Heart left ventricle (tissue), 16 donors: Measurements from ENCODE around the gene JMJD7. TPM values are rescaled to one million over a fixed set of nuclear protein-coding genes. Genes with fewer than 3 reads are reported as not detected.

ENCODE experiments used
- ATAC-seq, 4 donors: fragments of 200-7000 bp; cut with Tn5 transposase; one replicate each; pipeline ENCODE4 v1.9.1; 2020 to 2022; ENCODE audit warnings: moderate library complexity in 4 of 4, mild to moderate bottlenecking in 3 of 4, moderate number of reproducible peaks in 1 of 4
- DNase-seq, 5 donors: peaks; one replicate each; pipeline ENCODE4 v3.0.0-alpha.2; 2020
- H3K27ac ChIP-seq, 12 donors: fragments of 200-600 bp; sonication (generic) in 4 of 12; one replicate each; pipeline versions ENCODE4 v1.5.0 to v1.8.0; 2016 to 2022; ENCODE audit warnings: mild to moderate bottlenecking in 2 of 12
- H3K27me3 ChIP-seq, 9 donors: fragments of 200-600 bp; sonication (generic) in 2 of 9; one replicate each; pipeline versions ENCODE4 v1.5.1 to v1.8.0; 2016 to 2022; ENCODE audit warnings: mild to moderate bottlenecking in 3 of 9
- H3K36me3 ChIP-seq, 9 donors: fragments of 200-600 bp; sonication (generic) in 2 of 9; one replicate each; pipeline versions ENCODE4 v1.5.0 to v1.8.0; 2018 to 2022; ENCODE audit warnings: mild to moderate bottlenecking in 2 of 9
- H3K4me1 ChIP-seq, 12 donors: fragments of 200-600 bp; sonication (generic) in 4 of 12; one replicate each; pipeline versions ENCODE4 v1.5.0 to v1.8.0; 2016 to 2022; ENCODE audit warnings: mild to moderate bottlenecking in 3 of 12
- H3K4me3 ChIP-seq, 12 donors: fragments of 200-600 bp; sonication (generic) in 4 of 12; one replicate each; pipeline versions ENCODE4 v1.5.0 to v1.8.0; 2017 to 2022; ENCODE audit warnings: mild to moderate bottlenecking in 9 of 12, moderate library complexity in 4 of 12
- H3K9me3 ChIP-seq, 12 donors: fragments of 200-600 bp; sonication (generic) in 4 of 12; one replicate each; pipeline versions ENCODE4 v1.5.0 to v1.8.0; 2016 to 2022; ENCODE audit warnings: mild to moderate bottlenecking in 1 of 12
- CTCF ChIP-seq, 12 donors: fragments of 200-600 bp; sonication (generic) in 4 of 12; IDR thresholded peaks; one replicate each; pipeline versions ENCODE4 v1.5.0 to v1.8.0; 2018 to 2022; ENCODE audit warnings: antibody characterized with exemption in 12 of 12, mild to moderate bottlenecking in 5 of 12
- POLR2A ChIP-seq, 2 donors: fragments of 450-650 bp; IDR thresholded peaks; one replicate each; pipeline ENCODE4 v1.6.1; 2017; ENCODE audit warnings: antibody characterized with exemption in 2 of 2, mild to moderate bottlenecking in 2 of 2, moderate library complexity in 2 of 2
- WGBS, 4 donors: extraction: QIAGEN DNeasy Blood & Tissue Kit in 2 of 4; methylation state at CpG; one replicate each; pipeline versions ENCODE4 v1.1.5 to v1.1.7; 2013 to 2018; 5-methylcytosine and 5-hydroxymethylcytosine counted together
- intact Hi-C, 10 donors: fragments of 100-400 bp; cut with DNase I; formaldehyde crosslinking; loops; one replicate each; pipeline versions ENCODE4 v1.11.1 to v1.14.2; 2022
- long read RNA-seq, 3 donors: library from polyadenylated mRNA; unstranded; transcript quantifications; one replicate each; pipeline ENCODE4 v2.0.0, GENCODE V29; 2020 to 2021
- polyA plus RNA-seq, 2 donors: library from polyadenylated mRNA; stranded (reverse); fragments of 200-250 nt; gene quantifications; one replicate each; pipeline ENCODE4 v1.2.3, GENCODE V29; 2013
- total RNA-seq, 9 donors: library from RNA; depleted of rRNA in 2 of 9; stranded (reverse); fragments of >200 nt in 2 of 9; fragmentation: NEBNext Ultra II Directional in 3 of 9; extraction: Animal tissue kit (Norgen Biotek cat#: 25700) in 3 of 9; gene quantifications; one replicate each; pipeline versions ENCODE4 v1.1.0 to v1.2.4, GENCODE V29; 2016 to 2023
- donor health status: ischemic (EF 13 %, LVEDD 7.1; RV severe dilation, severe dysfunction).
- donor health status: healthy with polysubstance abuse.
- donor health status: DM: no; HTN: yes; CAD: no.
- donor health status: DM: no; HTN: no; CAD: no.
- donor health status: ischemic (EF 25% LVEDD 6.9; RV normal size, moderate dysfunction).
- donor health status: ischemic (EF 25% LVEDD 5.7; RV mildly dilated, moderate dysfunction).
- donor health status: healthy.
- donor health status: DM: yes; HTN: yes; CAD: no.
- donor health status: ischemic (EF 35%, LVEDD 5.7; RV mildly dilated, moderate dysfunction).
- donor health status: nonischemic (EF 11% LVEDD 7.7; RV severe dilation, severe dysfunction).
- donor health status: DM: yes; HTN: yes; CAD: no.
- donor health status: PGD.
- donor health status: ischemic (EF 29% LVEDD 5.4; RV normal size, mild dysfunction).
- donor health status: nonischemic (EF 23%, LVEDD 6.1; RV moderate dilation, normal function).

Gene JMJD7
- total RNA-seq (10 to 100 TPM in 6 of 9 donors, 1 to 10 TPM in 3; 5.4 to 17.9 (median 11.8) TPM), polyA plus RNA-seq (10 to 100 TPM in 1 of 2 donors, 1 to 10 TPM in 1; 7.3 to 20.6 TPM)
- long read RNA-seq, donor 1, transcript JMJD7-201 (8 exons, 1,416 nt): major isoform, 14 of 30 reads
- long read RNA-seq, donor 1, partial matches to known transcripts: 15 of 30 reads
- long read RNA-seq, donor 1, other reads (novel, unspliced or antisense): 1 of 30 reads
- long read RNA-seq, donor 2, transcript JMJD7-201 (8 exons, 1,416 nt): major isoform, 43 of 44 reads
- long read RNA-seq, donor 2, partial matches to known transcripts: 1 of 44 reads
- long read RNA-seq, donor 2, other reads (novel, unspliced or antisense): 0 of 44 reads
- long read RNA-seq, donor 3, transcript JMJD7-201 (8 exons, 1,416 nt): major isoform, 10 of 18 reads
- long read RNA-seq, donor 3, partial matches to known transcripts: 8 of 18 reads
- long read RNA-seq, donor 3, other reads (novel, unspliced or antisense): 0 of 18 reads

- Histone ChIP-seq H3K27ac (peak within 1 kb of the TSS; percentile 22 to 89 (median 84)), H3K27me3 (no peaks in the 10 kb centered on the region), H3K36me3 (peaks cover 0 to 33% (median 20%) of the 10 kb centered on the region in 9 donors), H3K9me3 (no peaks in the 10 kb centered on the region), H3K4me3 (peak within 1 kb of the TSS; percentile 52 to 88 (median 76)), H3K4me1 (peaks cover 0 to 26% (median 16%) of the 10 kb centered on the region in 12 donors)
- DNase-seq (peak; percentile 96 to 98 (median 96)), ATAC-seq (peak; percentile 94 to 97 (median 96))
- TF ChIP-seq POLR2A (IDR thresholded peaks at IDR 0.05) (peak in 1 of 2 donors; percentile 85), CTCF (IDR thresholded peaks at IDR 0.05) (no peak)
- 1% methylated on average over 27 to 66 of the region's 66 CpGs for WGBS, 4 donors
- intact Hi-C loops: loop anchor here in 6 of 10 donors (2.0 to 10.0 kb wide), 7 partner anchors 44 to 147 kb away; partner anchors contain the start of genes EHD4 (in 3 of the 6), SPTBN5 (in 2 of the 6) and MAPKBP1 (in 1 of the 6)
These were observed at the start of gene JMJD7 for GRCh38 chr15:41827880-41828806. Gene JMJD7, plus strand, starts transcription at chr15:41828092. Its CDS starts 33 bp downstream, at chr15:41828125.

- H3K27ac ChIP-seq: peak overlapping the region in 1 of 12 donors; percentile 12
These were observed 49.4 kb upstream of the JMJD7 start for GRCh38 chr15:41778521-41778920.

GRCh38 chr15:41779662-41780157, 48.2 kb upstream of the JMJD7 start:
- Histone ChIP-seq H3K4me3 (no peak overlapping the region), H3K36me3 (no peaks in the 10 kb centered on the region), H3K4me1 (peaks cover 3 to 53% (median 32%) of the 10 kb centered on the region in 12 donors), H3K9me3 (no peaks in the 10 kb centered on the region), H3K27ac (peak overlapping the region in 6 of 12 donors; percentile 6 to 49 (median 28)), H3K27me3 (no peaks in the 10 kb centered on the region)
- peak in 3 of 4 donors; percentile 72 to 84 (median 83) for ATAC-seq
- intact Hi-C loops: loop anchor here in 3 of 10 donors (10.0 kb wide), 3 partner anchors 115 to 275 kb away; partner anchors contain the start of gene SPTBN5 (in 1 of the 3)
- no peak for DNase-seq
- WGBS, 4 donors: 58 to 72% (median 64%) methylated on average over 4 of the region's 4 CpGs
- TF ChIP-seq CTCF (IDR thresholded peaks at IDR 0.05): no peak
- no peak for TF ChIP-seq POLR2A (IDR thresholded peaks at IDR 0.05)

More at GRCh38 chr15:41778521-41778920, 49.4 kb upstream of the JMJD7 start:
- Histone ChIP-seq H3K4me3 (no peak overlapping the region), H3K4me1 (peaks cover 3 to 58% (median 36%) of the 10 kb centered on the region in 12 donors), H3K9me3 (no peaks in the 10 kb centered on the region), H3K36me3 (no peaks in the 10 kb centered on the region), H3K27me3 (no peaks in the 10 kb centered on the region)
- ATAC-seq (no peak), DNase-seq (no peak)
- TF ChIP-seq CTCF (IDR thresholded peaks at IDR 0.05) (no peak), POLR2A (IDR thresholded peaks at IDR 0.05) (no peak)
- intact Hi-C loops: loop anchor here in 3 of 10 donors (10.0 kb wide), 3 partner anchors 116 to 276 kb away; partner anchors contain the start of gene SPTBN5 (in 1 of the 3)
- WGBS, 4 donors: 80 to 98% (median 85%) methylated on average over 1 of the region's 1 CpG
